ENCODE measurements around the gene AHI1. TPM values are rescaled to one million over a fixed set of nuclear protein-coding genes. Genes with fewer than 3 reads are reported as not detected.

Gene AHI1
- total RNA-seq: 10 to 100 TPM; 10.8 to 14.0 TPM

- H3K4me1 Mint-ChIP-seq: peaks cover 16% of the 10 kb centered on the region
- H3K27ac Mint-ChIP-seq: no peak within 1 kb of the TSS
- POLR2A ChIA-PET: interaction anchor here (0.6 kb wide), 1 partner anchor 981 kb away, joined by 3 read pairs; no protein-coding TSS in a partner anchor
- no peaks in the 10 kb centered on the region for H3K27me3 Mint-ChIP-seq
- no peak within 1 kb of the TSS for H3K4me3 Mint-ChIP-seq
- CTCF ChIA-PET: interaction anchor here (0.6 to 2.0 kb wide), 6 partner anchors 31 to 791 kb away, joined by 3 to 5 read pairs (median 3); no protein-coding TSS in a partner anchor
- H3K9me3 Mint-ChIP-seq: no peaks in the 10 kb centered on the region
- H3K36me3 Mint-ChIP-seq (ENCODE audit: low read depth): peaks cover 9% of the 10 kb centered on the region
- DNase-seq: peak; percentile 89
Measured at GRCh38 chr6:135497412-135498184, at the start of gene AHI1. TSS of gene AHI1 (minus strand) at chr6:135497740. CDS start at chr6:135492237, 5,503 bp downstream.

GRCh38 chr6:135546680-135547418 lies 49.3 kb upstream of the AHI1 start:
- Mint-ChIP-seq H3K4me1 (peaks cover 2% of the 10 kb centered on the region), H3K27ac (no peak overlapping the region), H3K27me3 (peaks cover 10% of the 10 kb centered on the region), H3K9me3 (peaks cover 2% of the 10 kb centered on the region), H3K4me3 (no peak overlapping the region), H3K36me3 (ENCODE audit: low read depth) (peaks cover 2% of the 10 kb centered on the region)
- DNase-seq: no peak
- ChIA-PET CTCF (interaction anchor here (0.9 kb wide), 1 partner anchor 22 kb away, joined by 3 read pairs; no protein-coding TSS in a partner anchor), POLR2A (no interaction called here)

GRCh38 chr6:135546206-135546605 lies 48.7 kb upstream of the AHI1 start:
- CTCF ChIA-PET: no interaction called here

GRCh38 chr6:135540207-135540840 lies 42.8 kb upstream of the AHI1 start:
- H3K27me3 Mint-ChIP-seq: peaks cover 1% of the 10 kb centered on the region
- H3K9me3 Mint-ChIP-seq: peaks cover 5% of the 10 kb centered on the region
- H3K27ac Mint-ChIP-seq: no peak overlapping the region
- ChIA-PET POLR2A (no interaction called here), CTCF (interaction anchor here (1.2 to 1.9 kb wide), 6 partner anchors 10 to 369 kb away, joined by 3 to 6 read pairs (median 3); no protein-coding TSS in a partner anchor)
- no peak overlapping the region for H3K4me3 Mint-ChIP-seq
- peaks cover 32% of the 10 kb centered on the region for H3K4me1 Mint-ChIP-seq
- H3K36me3 Mint-ChIP-seq (ENCODE audit: low read depth): peaks cover 2% of the 10 kb centered on the region
- no peak for DNase-seq

More at GRCh38 chr6:135546206-135546605, 48.7 kb upstream of the AHI1 start:
- Mint-ChIP-seq H3K9me3 (peaks cover 2% of the 10 kb centered on the region), H3K27ac (no peak overlapping the region), H3K36me3 (ENCODE audit: low read depth) (peaks cover 2% of the 10 kb centered on the region), H3K4me1 (peaks cover 2% of the 10 kb centered on the region), H3K27me3 (peaks cover 10% of the 10 kb centered on the region), H3K4me3 (no peak overlapping the region)
- no peak for DNase-seq
- POLR2A ChIA-PET: no interaction called here

- ChIA-PET POLR2A (interaction anchor here (0.6 kb wide), 1 partner anchor 166 kb away, joined by 3 read pairs; no protein-coding TSS in a partner anchor), CTCF (interaction anchor here (1.1 to 1.8 kb wide), 3 partner anchors 17 to 689 kb away, joined by 3 to 8 read pairs (median 6); no protein-coding TSS in a partner anchor)
- no peak overlapping the region for H3K4me3 Mint-ChIP-seq
- no peaks in the 10 kb centered on the region for H3K27me3 Mint-ChIP-seq
- peaks cover 31% of the 10 kb centered on the region for H3K4me1 Mint-ChIP-seq
- H3K36me3 Mint-ChIP-seq (ENCODE audit: low read depth): no peaks in the 10 kb centered on the region
- peaks cover 2% of the 10 kb centered on the region for H3K9me3 Mint-ChIP-seq
- peak overlapping the region; percentile 16 for H3K27ac Mint-ChIP-seq
- peak; percentile 27 for DNase-seq
Measured at GRCh38 chr6:135537741-135538301, 40.3 kb upstream of the AHI1 start.

GRCh38 chr6:135535989-135536414 lies 38.5 kb upstream of the AHI1 start:
- ChIA-PET POLR2A (interaction anchor here (0.6 kb wide), 1 partner anchor 32 kb away, joined by 3 read pairs; no protein-coding TSS in a partner anchor), CTCF (interaction anchor here (0.8 to 2.0 kb wide), 12 partner anchors 10 to 690 kb away, joined by 3 to 7 read pairs (median 4); no protein-coding TSS in a partner anchor)
- Mint-ChIP-seq H3K27me3 (no peaks in the 10 kb centered on the region), H3K4me1 (peaks cover 31% of the 10 kb centered on the region), H3K27ac (peak overlapping the region; percentile 60), H3K9me3 (peaks cover 2% of the 10 kb centered on the region), H3K36me3 (ENCODE audit: low read depth) (no peaks in the 10 kb centered on the region), H3K4me3 (peak overlapping the region; percentile 37)
- peak; percentile 37 for DNase-seq

GRCh38 chr6:135534773-135535380 lies 37.3 kb upstream of the AHI1 start:
- ChIA-PET CTCF (interaction anchor here (0.8 to 2.0 kb wide), 10 partner anchors 21 to 692 kb away, joined by 3 to 7 read pairs (median 4); no protein-coding TSS in a partner anchor), POLR2A (no interaction called here)
- Mint-ChIP-seq H3K9me3 (peaks cover 2% of the 10 kb centered on the region), H3K36me3 (ENCODE audit: low read depth) (no peaks in the 10 kb centered on the region), H3K4me1 (peaks cover 24% of the 10 kb centered on the region), H3K27ac (no peak overlapping the region), H3K27me3 (no peaks in the 10 kb centered on the region), H3K4me3 (no peak overlapping the region)
- DNase-seq: no peak

- POLR2A ChIA-PET: no interaction called here
- no peaks in the 10 kb centered on the region for H3K9me3 Mint-ChIP-seq
- no peaks in the 10 kb centered on the region for H3K27me3 Mint-ChIP-seq
- no peak overlapping the region for H3K4me3 Mint-ChIP-seq
- H3K4me1 Mint-ChIP-seq: peaks cover 14% of the 10 kb centered on the region
- no peaks in the 10 kb centered on the region for H3K36me3 Mint-ChIP-seq (ENCODE audit: low read depth)
- no peak for DNase-seq
- CTCF ChIA-PET: no interaction called here
- H3K27ac Mint-ChIP-seq: no peak overlapping the region
Measured at GRCh38 chr6:135532559-135532958, 35.0 kb upstream of the AHI1 start.

- no peaks in the 10 kb centered on the region for H3K27me3 Mint-ChIP-seq
- no peaks in the 10 kb centered on the region for H3K36me3 Mint-ChIP-seq (ENCODE audit: low read depth)
Measured at GRCh38 chr6:135531954-135532490, 34.5 kb upstream of the AHI1 start.

GRCh38 chr6:135530113-135530512 lies 32.6 kb upstream of the AHI1 start:
- DNase-seq: no peak
- Mint-ChIP-seq H3K36me3 (ENCODE audit: low read depth) (no peaks in the 10 kb centered on the region), H3K9me3 (no peaks in the 10 kb centered on the region), H3K4me3 (no peak overlapping the region), H3K4me1 (no peaks in the 10 kb centered on the region), H3K27me3 (no peaks in the 10 kb centered on the region), H3K27ac (no peak overlapping the region)
- POLR2A ChIA-PET: no interaction called here
- CTCF ChIA-PET: no interaction called here

More at GRCh38 chr6:135531954-135532490, 34.5 kb upstream of the AHI1 start:
- DNase-seq: no peak
- Mint-ChIP-seq H3K4me1 (peaks cover 11% of the 10 kb centered on the region), H3K4me3 (no peak overlapping the region), H3K9me3 (no peaks in the 10 kb centered on the region), H3K27ac (no peak overlapping the region)
- ChIA-PET POLR2A (no interaction called here), CTCF (no interaction called here)

GRCh38 chr6:135527960-135528249 lies 30.4 kb upstream of the AHI1 start:
- H3K27ac Mint-ChIP-seq: no peak overlapping the region
- no peak overlapping the region for H3K4me3 Mint-ChIP-seq
- CTCF ChIA-PET: interaction anchor here (1.1 kb wide), 1 partner anchor 11 kb away, joined by 3 read pairs; no protein-coding TSS in a partner anchor
- POLR2A ChIA-PET: interaction anchor here (0.6 kb wide), 1 partner anchor 26 kb away, joined by 4 read pairs; no protein-coding TSS in a partner anchor
- no peak for DNase-seq
- peaks cover 2% of the 10 kb centered on the region for H3K36me3 Mint-ChIP-seq (ENCODE audit: low read depth)
- peaks cover 2% of the 10 kb centered on the region for H3K9me3 Mint-ChIP-seq
- peaks cover 8% of the 10 kb centered on the region for H3K4me1 Mint-ChIP-seq
- no peaks in the 10 kb centered on the region for H3K27me3 Mint-ChIP-seq
